ENCODE results near the gene SGO1. TPM values are rescaled to one million over a fixed set of nuclear protein-coding genes. Genes with fewer than 3 reads are reported as not detected.

SGO1 gene
- total RNA-seq (1 to 10 TPM; 1.9 to 5.7 (median 3.2) TPM), polyA plus RNA-seq (1 to 10 TPM; 2.0 to 2.8 (median 2.1) TPM)
- long read RNA-seq, donor 1, result 0 reads
- long read RNA-seq, donor 2, partial matches to known transcripts, result 0 of 2 reads
- long read RNA-seq, donor 2, other reads (novel, unspliced or antisense), result 0 of 2 reads

- no peaks in the 10 kb centered on the region for H3K27me3 ChIP-seq (replicated peaks in 1 of 7)
- peak; percentile 100 for DNase-seq
- intact Hi-C loops (cut with DNase I; ENCODE audit: low total_unique reads), result loop anchor here (5.0 kb wide), 2 partner anchors 144 to 244 kb away; partner anchors contain the start of gene KAT2B
- H3K4me1 ChIP-seq, result peaks cover 11 to 34% (median 23%) of the 10 kb centered on the region in 6 donors
- H3K36me3 ChIP-seq, result peaks cover 0 to 10% (median 0%) of the 10 kb centered on the region in 6 donors
- WGBS, 5 donors, result 0 to 1% (median 0%) methylated on average over 53 to 65 of the region's 65 CpGs
- H3K27ac ChIP-seq, result peak within 1 kb of the TSS; percentile 90 to 97 (median 95)
- H3K4me3 ChIP-seq, result peak within 1 kb of the TSS; percentile 68 to 97 (median 82)
- TF ChIP-seq, protein P1, sequence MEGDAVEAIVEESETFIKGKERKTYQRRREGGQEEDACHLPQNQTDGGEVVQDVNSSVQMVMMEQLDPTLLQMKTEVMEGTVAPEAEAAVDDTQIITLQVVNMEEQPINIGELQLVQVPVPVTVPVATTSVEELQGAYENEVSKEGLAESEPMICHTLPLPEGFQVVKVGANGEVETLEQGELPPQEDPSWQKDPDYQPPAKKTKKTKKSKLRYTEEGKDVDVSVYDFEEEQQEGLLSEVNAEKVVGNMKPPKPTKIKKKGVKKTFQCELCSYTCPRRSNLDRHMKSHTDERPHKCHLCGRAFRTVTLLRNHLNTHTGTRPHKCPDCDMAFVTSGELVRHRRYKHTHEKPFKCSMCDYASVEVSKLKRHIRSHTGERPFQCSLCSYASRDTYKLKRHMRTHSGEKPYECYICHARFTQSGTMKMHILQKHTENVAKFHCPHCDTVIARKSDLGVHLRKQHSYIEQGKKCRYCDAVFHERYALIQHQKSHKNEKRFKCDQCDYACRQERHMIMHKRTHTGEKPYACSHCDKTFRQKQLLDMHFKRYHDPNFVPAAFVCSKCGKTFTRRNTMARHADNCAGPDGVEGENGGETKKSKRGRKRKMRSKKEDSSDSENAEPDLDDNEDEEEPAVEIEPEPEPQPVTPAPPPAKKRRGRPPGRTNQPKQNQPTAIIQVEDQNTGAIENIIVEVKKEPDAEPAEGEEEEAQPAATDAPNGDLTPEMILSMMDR (IDR thresholded peaks at IDR 0.05 in 8 of 11, conservative IDR thresholded peaks at IDR 0.05 in 3 of 11), result peak in 3 of 11 experiments; percentile 16 to 38 (median 24)
- TF ChIP-seq POLR2AphosphoS5 (IDR thresholded peaks at IDR 0.05) (peak; percentile 94 to 98 (median 97)), POLR2A (IDR thresholded peaks at IDR 0.05) (peak in 1 of 3 donors; percentile 72)
- H3K9me3 ChIP-seq, result no peaks in the 10 kb centered on the region
These were observed at the start of gene SGO1 for GRCh38 chr3:20185679-20186599. Gene SGO1 (minus strand): TSS chr3:20186206. CDS start chr3:20184027, 2,179 bp downstream.

DNA sequence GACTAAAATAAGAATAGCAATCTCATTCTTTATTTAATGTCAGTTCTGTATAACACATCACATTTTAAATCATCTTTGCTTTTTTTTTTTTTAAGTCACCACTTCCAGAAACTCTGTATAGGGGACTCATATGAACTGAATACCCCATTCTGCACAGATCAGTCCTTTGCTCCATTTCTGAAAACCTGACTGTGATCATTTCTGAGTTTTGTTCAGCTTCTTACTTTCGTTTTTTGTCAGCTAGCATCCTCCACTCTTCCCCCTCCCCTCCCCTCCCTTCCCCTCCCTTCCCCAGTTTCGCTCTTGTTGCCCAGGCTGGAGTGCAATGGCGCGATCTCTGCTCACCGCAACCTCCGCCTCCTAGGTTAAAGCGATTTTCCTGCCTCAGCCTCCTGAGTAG is 49.8 kb upstream of the SGO1 start:
- intact Hi-C loops (cut with DNase I; ENCODE audit: low total_unique reads), result no loop called here
- H3K9me3 ChIP-seq, result no peaks in the 10 kb centered on the region

DNA sequence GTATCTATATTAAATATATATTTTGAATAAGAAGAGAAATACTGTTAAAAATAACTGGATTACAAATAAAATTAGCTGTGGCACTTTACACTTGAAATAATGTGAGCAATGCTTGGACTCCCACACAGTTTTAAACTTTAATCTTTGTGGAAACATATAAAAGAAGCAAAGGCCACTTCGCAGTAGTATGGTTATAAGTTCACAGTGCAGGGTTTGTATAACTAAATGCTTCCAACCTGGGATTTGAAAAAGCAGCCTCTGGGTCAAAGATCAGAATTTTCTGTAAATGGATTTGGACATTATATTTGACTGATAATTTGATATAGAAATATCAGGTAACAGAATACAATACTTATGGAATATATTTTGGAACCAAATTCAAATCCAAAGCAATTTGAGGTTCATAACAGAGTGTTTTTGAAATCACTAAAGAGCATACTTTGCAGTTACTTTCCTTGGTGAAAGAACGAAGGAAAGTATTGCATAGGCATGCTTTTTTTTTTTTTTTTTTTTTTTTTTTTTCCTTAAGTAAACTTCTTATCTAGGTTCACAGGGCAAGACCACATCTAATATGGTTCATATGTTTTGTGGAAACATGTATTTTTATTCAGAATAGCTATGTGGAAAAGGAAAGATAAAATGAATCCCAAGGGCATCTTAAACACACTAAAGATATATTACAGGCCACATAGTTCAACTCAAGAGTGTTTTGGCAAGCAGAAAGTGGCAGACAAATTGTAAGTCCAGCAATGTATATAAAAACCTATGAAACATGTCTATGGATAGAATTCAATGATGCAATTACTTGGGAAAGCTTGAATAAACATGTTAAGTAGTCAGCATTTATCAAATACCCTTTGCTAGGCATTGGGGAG is 47.1 kb upstream of the SGO1 start:
- whole genome bisulfite sequencing, 5 donors, result 81 to 88% (median 87%) methylated on average over 2 of the region's 2 CpGs
- Histone ChIP-seq H3K4me1 (no peaks in the 10 kb centered on the region), H3K9me3 (no peaks in the 10 kb centered on the region), H3K27me3 (replicated peaks in 1 of 7) (no peaks in the 10 kb centered on the region), H3K4me3 (no peak overlapping the region), H3K27ac (no peak overlapping the region), H3K36me3 (no peaks in the 10 kb centered on the region)
- no peak for DNase-seq
- intact Hi-C loops (cut with DNase I; ENCODE audit: low total_unique reads), result no loop called here
- TF ChIP-seq, protein P1 (IDR thresholded peaks at IDR 0.05 in 8 of 11, conservative IDR thresholded peaks at IDR 0.05 in 3 of 11), result no peak
- TF ChIP-seq POLR2A (IDR thresholded peaks at IDR 0.05) (no peak), POLR2AphosphoS5 (IDR thresholded peaks at IDR 0.05) (no peak)

More for the DNA sequence above, 49.8 kb upstream of the SGO1 start:
- Histone ChIP-seq H3K36me3 (no peaks in the 10 kb centered on the region), H3K27me3 (replicated peaks in 1 of 7) (no peaks in the 10 kb centered on the region), H3K4me1 (no peaks in the 10 kb centered on the region), H3K27ac (no peak overlapping the region), H3K4me3 (no peak overlapping the region)
- WGBS, 5 donors, result 85 to 92% (median 89%) methylated on average over 7 of the region's 7 CpGs
- TF ChIP-seq POLR2AphosphoS5 (IDR thresholded peaks at IDR 0.05) (no peak), POLR2A (IDR thresholded peaks at IDR 0.05) (no peak)
- TF ChIP-seq, protein P1 (IDR thresholded peaks at IDR 0.05 in 8 of 11, conservative IDR thresholded peaks at IDR 0.05 in 3 of 11), result no peak
- no peak for DNase-seq
